EL (cell line): Measurements from ENCODE around the gene EHBP1.

Source experiments
- DNase-seq: peaks from one replicate; pipeline ENCODE4 v3.0.0-alpha.2; 2016

Gene EHBP1

GRCh38 chr2:62785216-62785615, 79.7 kb downstream of the EHBP1 start:
- peak; percentile 25 for DNase-seq

DNA sequence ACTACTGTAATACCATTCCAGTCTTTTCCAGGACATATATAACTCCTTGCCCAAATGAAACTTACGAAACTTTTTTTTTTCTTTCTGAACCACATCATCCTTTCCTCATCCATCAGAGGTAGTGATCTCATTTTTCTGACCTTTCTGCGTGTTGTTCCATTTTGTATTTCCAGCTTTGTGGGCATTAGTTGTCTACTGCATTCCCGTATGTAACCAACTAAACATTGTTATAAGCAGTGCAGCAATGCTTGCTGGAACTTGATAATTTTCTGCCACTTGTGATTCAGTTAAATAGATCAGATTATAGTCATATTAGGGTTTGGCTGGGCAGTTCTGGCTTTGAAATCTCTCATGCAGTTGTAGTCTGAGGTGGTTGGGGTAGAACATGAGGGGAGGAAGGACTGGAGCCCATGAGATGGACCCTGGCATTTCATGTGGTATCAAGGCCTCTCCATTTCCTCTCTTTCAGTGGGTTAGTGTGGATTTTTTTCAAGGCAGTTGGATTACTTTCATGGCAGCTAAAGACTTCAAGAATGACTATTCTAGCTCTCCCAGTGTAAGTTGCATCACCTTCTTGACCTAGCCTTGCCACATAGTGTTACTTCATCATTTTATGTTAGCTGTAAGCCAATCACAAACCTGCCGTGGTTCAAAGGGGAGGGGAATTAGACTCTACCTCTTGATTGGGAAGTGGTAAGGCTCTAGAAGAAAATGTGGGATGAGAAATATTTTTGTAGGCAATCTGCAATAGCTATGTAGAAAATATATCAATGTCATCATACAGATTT, 80.5 kb downstream of the EHBP1 start:
- DNase-seq = peak; percentile 32

DNA sequence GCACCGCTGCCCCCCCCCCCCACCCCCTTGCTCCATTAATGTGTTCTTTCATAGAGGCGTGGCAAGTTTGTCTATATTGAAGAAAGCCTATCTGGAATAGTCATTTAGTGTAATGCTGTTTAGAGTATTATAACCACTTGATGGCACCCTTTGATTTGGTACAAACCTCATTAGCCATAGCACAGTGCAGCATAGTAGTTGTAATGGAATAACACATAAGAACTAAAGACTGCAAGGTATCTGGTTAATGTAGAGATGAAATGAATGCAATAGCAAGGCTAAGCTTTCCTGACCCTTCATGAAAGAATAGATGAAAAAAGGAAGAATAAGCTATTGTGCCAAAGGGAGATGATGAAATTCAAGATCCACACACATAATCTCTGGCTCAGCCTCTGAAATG, 81.9 kb downstream of the EHBP1 start:
- peak; percentile 36 for DNase-seq

- no peak for DNase-seq
These were observed 84.0 kb downstream of the EHBP1 start for GRCh38 chr2:62789518-62789917.

- DNase-seq = no peak
These were observed 84.4 kb downstream of the EHBP1 start for GRCh38 chr2:62789918-62790317.

- DNase-seq = no peak
These were observed 86.9 kb downstream of the EHBP1 start for GRCh38 chr2:62792408-62792807.

DNA sequence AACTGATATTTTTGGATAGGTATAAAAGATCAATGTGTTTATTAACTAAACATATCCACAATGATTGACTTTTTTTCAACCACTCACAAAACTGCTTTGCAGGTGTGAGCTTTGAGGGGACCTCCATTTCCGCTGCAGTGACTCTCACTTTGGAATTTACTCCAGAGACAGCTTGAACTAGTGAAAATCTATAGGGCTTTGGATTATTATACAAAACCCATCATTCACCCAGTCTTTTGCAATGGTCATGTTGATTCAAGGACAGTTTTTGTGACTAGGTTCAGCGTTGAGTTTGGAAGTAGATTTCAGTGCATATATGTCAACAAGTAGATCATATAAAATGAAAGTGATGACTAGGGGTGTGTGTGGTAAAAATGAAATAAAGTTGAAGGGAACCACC, 87.7 kb downstream of the EHBP1 start:
- no peak for DNase-seq

GRCh38 chr2:62794791-62795190, 89.3 kb downstream of the EHBP1 start:
- peak; percentile 56 for DNase-seq

- no peak for DNase-seq
These were observed 89.8 kb downstream of the EHBP1 start for GRCh38 chr2:62795341-62795740.

DNA sequence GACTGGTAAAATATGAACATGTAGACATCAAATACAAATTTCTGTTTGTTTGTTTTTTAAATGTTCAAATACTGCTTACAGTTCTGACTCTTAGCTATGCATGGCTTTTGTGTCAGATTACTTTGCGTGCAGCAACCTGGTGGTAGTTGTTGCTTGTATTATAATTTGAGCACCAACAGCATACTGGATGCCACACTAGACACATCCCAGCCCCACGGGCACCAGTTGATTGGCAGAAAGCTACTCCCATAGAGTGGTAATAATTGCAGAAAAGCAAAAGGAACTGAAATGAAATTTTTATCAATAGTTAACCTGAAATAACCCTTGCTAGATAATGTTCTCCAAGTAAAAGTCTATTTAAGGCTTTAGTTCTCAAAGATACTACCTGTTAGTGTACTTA, 91.6 kb downstream of the EHBP1 start:
- DNase-seq = no peak

DNA sequence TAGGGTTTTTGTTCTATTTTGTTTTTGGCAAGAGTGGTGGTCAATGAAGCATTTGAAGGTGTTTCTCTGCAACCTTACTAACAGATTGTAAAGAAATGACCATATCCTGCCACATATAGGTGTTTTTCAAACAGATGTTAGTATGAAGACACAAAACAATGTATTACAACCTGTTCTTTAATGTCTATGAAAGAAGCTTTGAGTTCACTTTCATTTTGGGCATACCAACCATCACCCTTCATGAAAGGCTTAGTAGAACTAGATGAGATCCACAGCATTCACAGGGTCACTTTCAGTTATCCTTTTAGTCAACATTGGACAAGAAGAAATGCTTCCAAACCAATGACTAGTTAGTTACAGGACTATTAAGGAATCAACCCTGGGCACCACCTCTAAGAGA, 95.1 kb downstream of the EHBP1 start:
- DNase-seq = no peak

DNA sequence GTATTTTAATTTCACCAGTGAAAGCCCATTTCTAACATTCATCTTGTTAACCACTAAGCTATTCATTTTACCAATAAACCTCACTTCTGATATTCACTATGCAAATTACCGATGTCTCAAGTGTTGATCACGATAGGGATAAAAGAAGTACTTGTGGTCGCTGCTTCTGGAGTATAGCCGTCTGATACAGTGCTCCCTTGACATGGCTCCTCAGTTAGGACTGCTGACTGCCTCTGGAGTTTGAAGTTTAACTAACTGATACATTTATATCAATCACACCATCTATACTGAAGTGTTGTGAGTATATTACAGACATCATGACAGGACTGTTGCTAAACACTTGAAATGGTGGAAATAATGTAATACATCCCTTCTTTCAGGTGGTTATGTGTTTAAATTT, 95.6 kb downstream of the EHBP1 start:
- no peak for DNase-seq

DNA sequence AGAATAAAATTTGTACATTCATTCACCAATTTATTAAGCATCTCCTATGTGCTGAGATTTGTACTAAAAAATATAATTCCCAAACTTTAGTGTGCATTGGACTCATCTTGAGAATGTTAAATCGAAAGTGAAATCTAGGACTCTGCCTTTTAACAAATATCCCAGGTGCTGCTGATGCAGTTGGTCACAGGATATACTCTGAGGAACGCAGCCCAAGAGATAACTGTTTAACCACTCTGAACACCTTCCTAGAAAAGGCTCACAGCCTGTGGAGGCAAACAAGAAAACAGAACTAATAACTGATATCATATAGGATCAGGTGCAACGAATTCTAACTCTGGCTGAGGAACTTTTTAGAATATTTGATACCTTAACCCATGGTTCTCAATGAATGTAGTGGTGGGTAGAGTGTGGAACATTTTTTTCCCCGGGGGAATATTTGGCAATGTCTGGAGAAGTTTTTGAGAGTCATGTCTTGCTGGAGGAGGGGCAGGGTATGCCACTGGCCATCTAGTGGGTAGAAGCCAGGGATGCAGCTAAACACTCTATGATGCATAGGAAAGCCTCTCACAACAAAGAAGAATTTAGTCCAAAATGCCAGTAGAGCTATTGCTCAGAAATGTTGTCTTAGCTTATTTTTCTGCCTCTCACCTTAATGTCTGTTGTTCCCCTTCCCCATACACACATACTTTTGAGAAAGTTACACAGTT, 96.5 kb downstream of the EHBP1 start:
- no peak for DNase-seq

GRCh38 chr2:62803961-62804360, 98.4 kb downstream of the EHBP1 start:
- DNase-seq = no peak

- DNase-seq = peak; percentile 35
These were observed 100.7 kb downstream of the EHBP1 start for GRCh38 chr2:62806231-62806630.

DNA sequence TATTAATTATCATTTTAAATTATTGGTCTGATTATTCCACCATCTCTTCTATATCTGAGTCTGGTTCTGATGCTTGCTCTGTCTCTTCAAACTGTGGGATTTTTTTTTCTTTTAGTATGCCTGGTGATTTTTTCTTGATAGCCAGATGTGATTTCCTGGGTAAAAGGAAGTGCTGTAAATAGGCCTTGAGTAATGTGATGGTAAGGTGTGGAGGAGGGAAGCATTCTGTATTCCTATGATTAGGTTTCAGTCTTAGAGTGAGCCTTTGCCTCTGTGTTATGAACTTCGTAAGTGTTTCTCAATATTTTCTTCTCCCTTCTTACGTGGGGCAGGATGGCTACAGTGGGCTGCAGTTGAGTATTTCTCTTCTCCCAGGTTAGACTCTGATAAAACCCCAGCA, 103.0 kb downstream of the EHBP1 start:
- no peak for DNase-seq

DNA sequence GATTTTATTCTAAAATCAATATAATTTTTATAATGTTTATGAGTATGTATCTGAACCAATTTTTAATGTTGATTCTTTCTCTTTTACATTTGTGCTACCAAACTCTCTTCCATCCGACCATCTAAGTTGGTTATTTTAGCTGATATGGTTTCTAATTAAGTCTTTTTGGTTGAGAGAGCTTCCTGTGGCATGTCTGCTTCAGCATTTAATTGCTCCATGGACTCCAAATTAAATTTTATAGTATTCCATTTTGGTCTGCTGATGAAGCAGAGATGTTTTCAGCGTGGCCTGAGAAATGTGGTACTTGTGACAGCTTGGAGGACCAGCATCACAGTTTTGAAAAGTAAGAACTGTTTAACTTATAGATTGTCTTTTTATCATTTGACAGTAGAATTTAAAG, 105.6 kb downstream of the EHBP1 start:
- no peak for DNase-seq

- DNase-seq = no peak
These were observed 106.5 kb downstream of the EHBP1 start for GRCh38 chr2:62811972-62812371.

DNA sequence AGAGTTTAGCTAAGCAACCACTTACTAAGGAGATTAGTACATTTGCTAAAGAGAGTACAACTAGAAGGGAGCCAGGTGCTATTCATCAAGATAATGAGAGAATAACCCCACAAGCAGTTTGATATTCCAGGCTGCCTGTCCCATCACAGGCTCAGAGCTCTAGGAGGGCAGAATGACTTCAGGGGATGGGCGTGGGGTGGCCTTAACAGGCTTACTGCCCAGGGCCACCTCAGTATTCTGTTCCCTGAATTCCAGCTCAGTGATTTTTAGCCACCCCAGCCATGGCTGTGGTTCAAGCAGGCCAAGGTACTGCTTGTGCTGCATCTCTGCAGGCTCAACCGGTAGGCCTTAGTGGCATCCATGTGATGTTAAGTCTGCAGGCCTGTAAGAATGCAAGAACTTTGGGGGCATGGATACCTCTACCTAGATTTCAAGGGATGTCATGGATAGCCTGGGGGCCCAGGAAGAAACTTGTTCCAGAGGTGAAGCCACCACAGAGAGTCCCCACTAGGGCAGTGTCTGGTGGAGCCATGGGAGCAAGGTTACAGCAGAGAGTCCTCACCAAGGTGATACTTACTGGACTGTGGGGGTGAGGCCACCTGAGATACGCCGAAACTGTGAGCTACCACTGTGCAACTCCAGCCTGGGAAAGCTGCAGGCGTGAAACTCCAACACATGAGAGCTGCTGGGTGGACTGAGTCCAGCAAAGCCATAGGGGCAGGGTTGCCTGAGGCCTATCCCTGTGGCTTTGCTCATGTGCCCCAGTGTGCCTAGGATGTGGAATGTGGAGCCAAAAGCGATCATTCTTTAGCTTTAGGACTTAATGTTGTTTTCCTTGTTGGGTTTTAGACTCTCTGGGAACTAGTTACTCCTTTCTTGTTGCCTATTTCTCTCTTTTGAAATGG, 107.7 kb downstream of the EHBP1 start:
- DNase-seq = no peak

- DNase-seq = peak; percentile 93
These were observed 108.6 kb downstream of the EHBP1 start for GRCh38 chr2:62814123-62814522.

DNA sequence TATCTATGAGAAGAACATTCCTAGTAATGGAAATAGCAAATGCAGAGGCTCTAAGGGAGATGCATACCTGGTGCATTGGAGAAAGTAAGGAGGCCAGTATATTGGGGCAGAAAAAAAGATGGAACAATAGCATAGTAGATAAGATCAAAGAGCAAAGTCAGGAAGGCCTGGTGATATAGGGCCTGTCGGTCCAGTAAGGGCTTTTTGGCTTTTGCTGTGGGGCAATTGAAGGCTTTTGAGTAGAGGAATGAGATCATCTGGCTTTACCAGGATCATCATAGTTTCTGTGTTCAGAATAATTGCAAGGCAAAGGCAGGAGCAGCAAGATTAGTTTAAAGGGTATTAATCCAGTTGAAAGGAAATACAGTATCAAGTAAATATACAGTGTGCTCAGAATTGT, 111.8 kb downstream of the EHBP1 start:
- no peak for DNase-seq

- DNase-seq = peak; percentile 45
These were observed 112.6 kb downstream of the EHBP1 start for GRCh38 chr2:62817995-62818713.

GRCh38 chr2:62822549-62822948, 117.0 kb downstream of the EHBP1 start:
- no peak for DNase-seq
